Measurements from ENCODE around the gene PACRG. TPM values are rescaled to one million over a fixed set of nuclear protein-coding genes. Genes with fewer than 3 reads are reported as not detected.

The PACRG gene
- polyA plus RNA-seq, 1 donor: 1.5 TPM

- Histone ChIP-seq H3K4me3 (ENCODE audit: low read length) (no peak overlapping the region), H3K27me3 (ENCODE audit: control insufficient read depth, insufficient read depth, low read length) (no peaks in the 10 kb centered on the region), H3K9me3 (ENCODE audit: control insufficient read depth, low read depth, low read length) (peaks cover 5% of the 10 kb centered on the region), H3K27ac (ENCODE audit: low read length) (no peak overlapping the region), H3K36me3 (ENCODE audit: control insufficient read depth, insufficient read depth, low read length) (no peaks in the 10 kb centered on the region), H3K4me1 (ENCODE audit: control insufficient read depth, insufficient read depth, low read length) (no peaks in the 10 kb centered on the region)
- DNase-seq: no peak
- WGBS (ENCODE audit: insufficient coverage, low lambda C conversion rate): no CpG with 5 or more reads among the region's 1 CpG
These were observed 358.8 kb downstream of the PACRG start for GRCh38 chr6:163086624-163086920.

DNA sequence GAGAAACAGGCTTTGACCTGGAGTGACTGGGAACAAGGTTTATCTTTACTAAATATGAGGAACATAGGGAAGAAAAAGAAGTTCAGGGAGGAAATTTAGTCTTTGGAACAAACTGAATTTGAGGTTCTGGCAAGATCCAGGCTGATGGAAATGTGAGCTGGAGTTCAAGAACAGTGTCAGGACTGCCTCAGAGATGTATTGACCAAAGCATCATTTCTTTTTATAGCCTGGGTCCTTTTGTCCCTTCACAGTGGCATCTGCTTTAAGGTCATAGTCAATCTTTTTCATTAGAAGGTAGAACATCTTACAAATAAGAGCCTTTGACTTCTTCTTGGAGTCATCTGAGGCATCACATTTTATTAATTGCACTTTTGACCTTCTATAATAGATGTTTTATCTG is 360.2 kb downstream of the PACRG start:
- DNase-seq: no peak
- H3K36me3 ChIP-seq (ENCODE audit: control insufficient read depth, insufficient read depth, low read length): no peaks in the 10 kb centered on the region
- no peaks in the 10 kb centered on the region for H3K4me1 ChIP-seq (ENCODE audit: control insufficient read depth, insufficient read depth, low read length)

DNA sequence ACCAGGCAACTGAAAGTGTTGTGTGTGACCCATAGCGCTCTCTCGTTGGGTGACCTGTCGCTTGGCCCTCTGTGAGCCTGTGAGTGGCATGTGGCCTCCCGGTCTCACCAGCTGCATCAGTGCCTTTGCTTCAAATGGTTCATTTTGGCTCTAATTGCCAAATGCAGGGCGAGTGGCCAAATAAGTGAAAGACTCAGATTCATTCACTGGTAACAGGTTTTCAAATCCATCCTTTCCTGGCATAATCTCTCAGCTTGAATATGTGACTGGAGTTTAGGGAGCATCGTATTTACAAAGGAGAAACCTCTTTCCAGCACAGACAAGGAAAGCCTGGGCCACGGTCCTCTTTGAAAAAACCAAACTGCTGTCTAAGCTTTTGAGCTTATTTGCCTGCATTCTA is 365.1 kb downstream of the PACRG start:
- H3K4me3 ChIP-seq (ENCODE audit: low read length): no peak overlapping the region
- no CpG with 5 or more reads among the region's 7 CpGs for WGBS (ENCODE audit: insufficient coverage, low lambda C conversion rate)
- no peaks in the 10 kb centered on the region for H3K36me3 ChIP-seq (ENCODE audit: control insufficient read depth, insufficient read depth, low read length)
- H3K9me3 ChIP-seq (ENCODE audit: control insufficient read depth, low read depth, low read length): no peaks in the 10 kb centered on the region
- H3K27me3 ChIP-seq (ENCODE audit: control insufficient read depth, insufficient read depth, low read length): no peaks in the 10 kb centered on the region
- no peaks in the 10 kb centered on the region for H3K4me1 ChIP-seq (ENCODE audit: control insufficient read depth, insufficient read depth, low read length)
- no peak overlapping the region for H3K27ac ChIP-seq (ENCODE audit: low read length)
- DNase-seq: no peak

More for the DNA sequence above, 360.2 kb downstream of the PACRG start:
- Histone ChIP-seq H3K4me3 (ENCODE audit: low read length) (no peak overlapping the region), H3K27me3 (ENCODE audit: control insufficient read depth, insufficient read depth, low read length) (no peaks in the 10 kb centered on the region), H3K27ac (ENCODE audit: low read length) (no peak overlapping the region), H3K9me3 (ENCODE audit: control insufficient read depth, low read depth, low read length) (peaks cover 5% of the 10 kb centered on the region)

- WGBS (ENCODE audit: insufficient coverage, low lambda C conversion rate): 80% methylated on average over 1 of the region's 5 CpGs
- no peak for DNase-seq
- Histone ChIP-seq H3K4me3 (ENCODE audit: low read length) (no peak overlapping the region), H3K27ac (ENCODE audit: low read length) (no peak overlapping the region), H3K4me1 (ENCODE audit: control insufficient read depth, insufficient read depth, low read length) (no peaks in the 10 kb centered on the region), H3K27me3 (ENCODE audit: control insufficient read depth, insufficient read depth, low read length) (no peaks in the 10 kb centered on the region), H3K9me3 (ENCODE audit: control insufficient read depth, low read depth, low read length) (peaks cover 2% of the 10 kb centered on the region), H3K36me3 (ENCODE audit: control insufficient read depth, insufficient read depth, low read length) (no peaks in the 10 kb centered on the region)
These were observed 367.1 kb downstream of the PACRG start for GRCh38 chr6:163094881-163095280.

DNA sequence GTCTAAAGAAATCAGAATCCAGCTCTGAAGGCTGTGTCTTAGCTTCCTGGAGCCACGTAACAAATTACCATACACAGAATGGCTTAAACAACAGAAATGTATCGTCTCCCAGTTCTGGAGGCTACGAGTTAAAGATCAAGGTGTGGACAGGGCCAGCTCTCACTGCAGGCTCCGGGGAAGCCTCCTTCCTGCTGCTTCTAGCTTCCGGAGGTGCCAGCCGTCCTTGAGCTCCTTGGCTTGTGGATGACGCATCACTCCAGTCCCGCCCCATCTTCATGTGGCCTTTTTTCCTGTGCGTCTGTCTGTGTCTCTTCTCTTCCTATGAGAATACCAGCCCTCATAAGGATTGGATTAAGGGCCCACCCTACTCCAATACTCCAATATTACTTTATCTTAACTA is 367.6 kb downstream of the PACRG start:
- Histone ChIP-seq H3K36me3 (ENCODE audit: control insufficient read depth, insufficient read depth, low read length) (no peaks in the 10 kb centered on the region), H3K9me3 (ENCODE audit: control insufficient read depth, low read depth, low read length) (peaks cover 8% of the 10 kb centered on the region), H3K27me3 (ENCODE audit: control insufficient read depth, insufficient read depth, low read length) (no peaks in the 10 kb centered on the region), H3K4me3 (ENCODE audit: low read length) (no peak overlapping the region), H3K27ac (ENCODE audit: low read length) (no peak overlapping the region), H3K4me1 (ENCODE audit: control insufficient read depth, insufficient read depth, low read length) (no peaks in the 10 kb centered on the region)
- no peak for DNase-seq
- no CpG with 5 or more reads among the region's 9 CpGs for WGBS (ENCODE audit: insufficient coverage, low lambda C conversion rate)

GRCh38 chr6:163098827-163099479 is 371.2 kb downstream of the PACRG start:
- H3K9me3 ChIP-seq (ENCODE audit: control insufficient read depth, low read depth, low read length): peaks cover 8% of the 10 kb centered on the region
- H3K27ac ChIP-seq (ENCODE audit: low read length): no peak overlapping the region
- no peak for DNase-seq
- 100% methylated on average over 1 of the region's 8 CpGs for WGBS (ENCODE audit: insufficient coverage, low lambda C conversion rate)
- no peaks in the 10 kb centered on the region for H3K36me3 ChIP-seq (ENCODE audit: control insufficient read depth, insufficient read depth, low read length)
- no peaks in the 10 kb centered on the region for H3K4me1 ChIP-seq (ENCODE audit: control insufficient read depth, insufficient read depth, low read length)
- no peak overlapping the region for H3K4me3 ChIP-seq (ENCODE audit: low read length)
- no peaks in the 10 kb centered on the region for H3K27me3 ChIP-seq (ENCODE audit: control insufficient read depth, insufficient read depth, low read length)

GRCh38 chr6:163099621-163100171 is 371.9 kb downstream of the PACRG start:
- WGBS (ENCODE audit: insufficient coverage, low lambda C conversion rate): no CpG with 5 or more reads among the region's 27 CpGs
- no peaks in the 10 kb centered on the region for H3K4me1 ChIP-seq (ENCODE audit: control insufficient read depth, insufficient read depth, low read length)
- H3K27me3 ChIP-seq (ENCODE audit: control insufficient read depth, insufficient read depth, low read length): no peaks in the 10 kb centered on the region
- peaks cover 8% of the 10 kb centered on the region for H3K9me3 ChIP-seq (ENCODE audit: control insufficient read depth, low read depth, low read length)
- H3K27ac ChIP-seq (ENCODE audit: low read length): no peak overlapping the region
- H3K4me3 ChIP-seq (ENCODE audit: low read length): no peak overlapping the region
- DNase-seq: no peak
- no peaks in the 10 kb centered on the region for H3K36me3 ChIP-seq (ENCODE audit: control insufficient read depth, insufficient read depth, low read length)

GRCh38 chr6:163100259-163100658 is 372.5 kb downstream of the PACRG start:
- no peaks in the 10 kb centered on the region for H3K36me3 ChIP-seq (ENCODE audit: control insufficient read depth, insufficient read depth, low read length)
- WGBS (ENCODE audit: insufficient coverage, low lambda C conversion rate): no CpG with 5 or more reads among the region's 27 CpGs

DNA sequence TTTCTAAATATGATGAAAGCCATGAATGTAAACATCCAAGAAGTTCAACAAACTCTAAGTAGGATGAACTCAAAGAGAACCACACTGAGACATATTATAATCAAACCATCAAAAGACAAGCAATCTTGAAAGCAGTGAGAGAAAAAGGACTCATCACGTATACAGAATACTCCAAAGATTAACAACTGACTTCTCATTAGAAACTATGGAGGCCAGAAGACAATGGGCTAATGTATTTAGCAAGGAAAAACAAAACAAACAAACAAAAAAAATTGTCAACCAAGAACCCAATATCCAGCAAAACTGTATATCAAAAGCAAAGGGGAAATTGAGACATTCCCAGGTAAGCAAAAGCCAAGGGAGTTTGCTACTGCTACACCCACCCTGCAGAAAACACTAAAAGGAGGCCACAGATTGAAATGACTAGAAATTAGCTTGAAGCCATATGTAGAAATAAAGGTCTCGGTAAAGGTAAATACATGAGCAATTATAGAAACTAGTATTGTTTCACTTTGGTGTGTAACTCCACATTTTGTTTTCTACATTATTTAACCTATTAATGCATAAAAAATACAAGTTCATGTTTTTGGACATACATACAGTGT is 385.7 kb downstream of the PACRG start:
- 100% methylated on average over 1 of the region's 2 CpGs for WGBS (ENCODE audit: insufficient coverage, low lambda C conversion rate)
- Histone ChIP-seq H3K36me3 (ENCODE audit: control insufficient read depth, insufficient read depth, low read length) (no peaks in the 10 kb centered on the region), H3K4me3 (ENCODE audit: low read length) (no peak overlapping the region), H3K9me3 (ENCODE audit: control insufficient read depth, low read depth, low read length) (peaks cover 10% of the 10 kb centered on the region), H3K4me1 (ENCODE audit: control insufficient read depth, insufficient read depth, low read length) (no peaks in the 10 kb centered on the region), H3K27ac (ENCODE audit: low read length) (no peak overlapping the region), H3K27me3 (ENCODE audit: control insufficient read depth, insufficient read depth, low read length) (no peaks in the 10 kb centered on the region)
- no peak for DNase-seq

More at GRCh38 chr6:163100259-163100658, 372.5 kb downstream of the PACRG start:
- Histone ChIP-seq H3K27ac (ENCODE audit: low read length) (no peak overlapping the region), H3K4me1 (ENCODE audit: control insufficient read depth, insufficient read depth, low read length) (no peaks in the 10 kb centered on the region), H3K4me3 (ENCODE audit: low read length) (no peak overlapping the region), H3K27me3 (ENCODE audit: control insufficient read depth, insufficient read depth, low read length) (no peaks in the 10 kb centered on the region), H3K9me3 (ENCODE audit: control insufficient read depth, low read depth, low read length) (peaks cover 8% of the 10 kb centered on the region)
- DNase-seq: no peak

- H3K4me1 ChIP-seq (ENCODE audit: control insufficient read depth, insufficient read depth, low read length): no peaks in the 10 kb centered on the region
- 83% methylated on average over 2 of the region's 6 CpGs for WGBS (ENCODE audit: insufficient coverage, low lambda C conversion rate)
- no peak overlapping the region for H3K4me3 ChIP-seq (ENCODE audit: low read length)
- no peak overlapping the region for H3K27ac ChIP-seq (ENCODE audit: low read length)
- H3K9me3 ChIP-seq (ENCODE audit: control insufficient read depth, low read depth, low read length): no peaks in the 10 kb centered on the region
- DNase-seq: no peak
- H3K27me3 ChIP-seq (ENCODE audit: control insufficient read depth, insufficient read depth, low read length): no peaks in the 10 kb centered on the region
- no peaks in the 10 kb centered on the region for H3K36me3 ChIP-seq (ENCODE audit: control insufficient read depth, insufficient read depth, low read length)
These were observed 391.2 kb downstream of the PACRG start for GRCh38 chr6:163118941-163119340.

- WGBS (ENCODE audit: insufficient coverage, low lambda C conversion rate): no CpG with 5 or more reads among the region's 3 CpGs
- Histone ChIP-seq H3K9me3 (ENCODE audit: control insufficient read depth, low read depth, low read length) (no peaks in the 10 kb centered on the region), H3K27ac (ENCODE audit: low read length) (no peak overlapping the region), H3K4me3 (ENCODE audit: low read length) (no peak overlapping the region), H3K27me3 (ENCODE audit: control insufficient read depth, insufficient read depth, low read length) (no peaks in the 10 kb centered on the region), H3K36me3 (ENCODE audit: control insufficient read depth, insufficient read depth, low read length) (no peaks in the 10 kb centered on the region), H3K4me1 (ENCODE audit: control insufficient read depth, insufficient read depth, low read length) (no peaks in the 10 kb centered on the region)
- no peak for DNase-seq
These were observed 392.4 kb downstream of the PACRG start for GRCh38 chr6:163120223-163120622.
